HFFc6 (cell line): Measurements from ENCODE around the gene TELO2. TPM values are rescaled to one million over a fixed set of nuclear protein-coding genes. Genes with fewer than 3 reads are reported as not detected.

Source experiments
- DNase-seq: peaks from one replicate; pipeline ENCODE4 v3.0.0-alpha.2; 2018
- H3K27ac Mint-ChIP-seq: 2 replicates; pipeline ENCODE4 v1.8.0; 2020; ENCODE audit warnings: mild to moderate bottlenecking, mixed read lengths
- H3K27me3 Mint-ChIP-seq: 2 replicates; pipeline ENCODE4 v1.8.0; 2021; ENCODE audit warnings: mild to moderate bottlenecking, moderate library complexity, mixed read lengths; ENCODE audit not compliant: insufficient read depth
- H3K36me3 Mint-ChIP-seq: 2 replicates; pipeline ENCODE4 v1.8.0; 2021; ENCODE audit warnings: low read depth, mixed read lengths
- H3K4me1 Mint-ChIP-seq: 2 replicates; pipeline ENCODE4 v1.8.0; 2020; ENCODE audit warnings: low read depth, mixed read lengths
- H3K4me3 Mint-ChIP-seq: 2 replicates; pipeline ENCODE4 v1.8.0; 2020; ENCODE audit warnings: mild to moderate bottlenecking, moderate library complexity, mixed read lengths
- H3K9me3 Mint-ChIP-seq: 2 replicates; pipeline ENCODE4 v1.8.0; 2020; ENCODE audit warnings: mild to moderate bottlenecking, mixed read lengths
- CTCF ChIP-seq: fragments of 200-600 bp; sonication (generic); IDR thresholded peaks from 2 replicates; pipeline ENCODE4 v1.5.0; 2021; ENCODE audit warnings: antibody characterized with exemption, mild to moderate bottlenecking
- total RNA-seq, 6 experiments: library from RNA; stranded (reverse); fragmentation: NEBNext Ultra II Directional; extraction: Animal tissue kit (Norgen Biotek cat#: 25700); gene quantifications; 2 replicates in 1 of 6; 3 replicates in 5 of 6; pipeline ENCODE4 v1.2.3, GENCODE V29; 2021

The TELO2 gene
- total RNA-seq, 6 experiments from 2014 or later = 28.6 to 37.4 (median 34.8) TPM

- Mint-ChIP-seq H3K4me1 (no peaks in the 10 kb centered on the region), H3K4me3 (no peak overlapping the region), H3K27me3 (peaks cover 3% of the 10 kb centered on the region), H3K36me3 (peaks cover 22% of the 10 kb centered on the region), H3K27ac (no peak overlapping the region), H3K9me3 (peaks cover 13% of the 10 kb centered on the region)
- DNase-seq = no peak
- no peak for TF ChIP-seq CTCF
Observed at GRCh38 chr16:1511662-1512569, 18.8 kb downstream of the TELO2 start.

- Mint-ChIP-seq H3K9me3 (peaks cover 13% of the 10 kb centered on the region), H3K36me3 (peaks cover 22% of the 10 kb centered on the region), H3K4me1 (no peaks in the 10 kb centered on the region), H3K27me3 (peaks cover 3% of the 10 kb centered on the region), H3K4me3 (no peak overlapping the region), H3K27ac (no peak overlapping the region)
- no peak for DNase-seq
- no peak for TF ChIP-seq CTCF
Observed at GRCh38 chr16:1512774-1513173, 19.6 kb downstream of the TELO2 start.

GRCh38 chr16:1514507-1514906 is 21.3 kb downstream of the TELO2 start:
- Mint-ChIP-seq H3K36me3 (peaks cover 22% of the 10 kb centered on the region), H3K4me1 (no peaks in the 10 kb centered on the region), H3K9me3 (peaks cover 13% of the 10 kb centered on the region), H3K27me3 (peaks cover 3% of the 10 kb centered on the region), H3K4me3 (no peak overlapping the region), H3K27ac (no peak overlapping the region)
- no peak for DNase-seq
- TF ChIP-seq CTCF = no peak

GRCh38 chr16:1518626-1519135 is 25.5 kb downstream of the TELO2 start:
- no peak for DNase-seq
- H3K36me3 Mint-ChIP-seq = peaks cover 9% of the 10 kb centered on the region; the same call in 1 of the 2 replicates
- peaks cover 2% of the 10 kb centered on the region; the same call in 1 of the 2 replicates for H3K27me3 Mint-ChIP-seq
- no peaks in the 10 kb centered on the region for H3K4me1 Mint-ChIP-seq
- TF ChIP-seq CTCF = no peak
- H3K27ac Mint-ChIP-seq = no peak overlapping the region
- H3K4me3 Mint-ChIP-seq = no peak overlapping the region
- peaks cover 8% of the 10 kb centered on the region for H3K9me3 Mint-ChIP-seq

GRCh38 chr16:1519831-1520230 is 26.7 kb downstream of the TELO2 start:
- no peak for DNase-seq
- peaks cover 3% of the 10 kb centered on the region; the same call in 1 of the 2 replicates for H3K36me3 Mint-ChIP-seq
- no peak overlapping the region for H3K27ac Mint-ChIP-seq
- peaks cover 2% of the 10 kb centered on the region; the same call in 1 of the 2 replicates for H3K9me3 Mint-ChIP-seq
- H3K4me1 Mint-ChIP-seq = no peaks in the 10 kb centered on the region
- no peak overlapping the region for H3K4me3 Mint-ChIP-seq
- no peaks in the 10 kb centered on the region; the same call in 1 of the 2 replicates for H3K27me3 Mint-ChIP-seq
- no peak for TF ChIP-seq CTCF
